HepG2 (cell line): ENCODE data around the gene MYH7B. TPM values are rescaled to one million over a fixed set of nuclear protein-coding genes. Genes with fewer than 3 reads are reported as not detected.

Experiments used
- NBN ChIP-seq: fragments of 450-650 bp; conservative IDR thresholded peaks from 2 replicates; pipeline ENCODE4 v1.6.1; 2017
- RXRB ChIP-seq: IDR thresholded peaks from 2 replicates; pipeline ENCODE4 v1.6.1; 2016; ENCODE audit warnings: borderline replicate concordance, missing genetic modification reagents, missing compliant biosample characterization
- YY1 ChIP-seq: IDR thresholded peaks from 2 replicates; pipeline ENCODE4 v1.6.1; 2011; ENCODE audit warnings: low read length, low read depth, moderate library complexity, mild to moderate bottlenecking; ENCODE audit not compliant: insufficient read depth, insufficient replicate concordance
- ZBTB4 ChIP-seq: sonication (generic); formaldehyde crosslinking; IDR thresholded peaks from 2 replicates; pipeline ENCODE4 v1.4.0; 2020; ENCODE audit warnings: missing genetic modification reagents, mild to moderate bottlenecking, borderline replicate concordance
- ZFP82 ChIP-seq: sonication (generic); formaldehyde crosslinking; IDR thresholded peaks from 2 replicates; pipeline ENCODE4 v1.5.1; 2020; ENCODE audit warnings: mild to moderate bottlenecking, missing genetic modification reagents, borderline replicate concordance
- ZNF446 ChIP-seq: sonication (generic); formaldehyde crosslinking; IDR thresholded peaks from 2 replicates; pipeline ENCODE4 v1.5.0; 2020; ENCODE audit warnings: mild to moderate bottlenecking, missing genetic modification reagents
- polyA plus RNA-seq, 8 experiments: library from polyadenylated mRNA; depleted of rRNA in 3 of 8; stranded (reverse) in 7 of 8; unstranded in 1 of 8; fragments of >200 nt; fragmentation: Illumina TruSeq in 4 of 8; extraction: Trizol in 4 of 8; gene quantifications; 2 replicates each; pipeline versions ENCODE4 v1.2.1 to v1.2.3, GENCODE V29; 2011 to 2016; ENCODE audit warnings: low read depth in 4 of 8, missing spikeins in 1 of 8, mixed read lengths in 1 of 8; ENCODE audit not compliant: insufficient read depth in 1 of 8
- total RNA-seq, 5 experiments: library from RNA; depleted of rRNA; stranded (reverse); fragments of >200 nt; fragmentation: Illumina TruSeq; extraction: Trizol; gene quantifications; 2 replicates each; pipeline ENCODE4 v1.2.3, GENCODE V29; 2016; ENCODE audit warnings: low read depth in 1 of 5
- TF ChIP-seq, protein P1 (sequence below): sonication (generic); formaldehyde crosslinking; IDR thresholded peaks from 2 replicates; pipeline ENCODE4 v1.5.0; 2020; ENCODE audit warnings: mild to moderate bottlenecking, missing genetic modification reagents, moderate library complexity
- TF ChIP-seq, protein P2 (sequence below): IDR thresholded peaks from 2 replicates; pipeline ENCODE4 v1.6.1; 2016; ENCODE audit warnings: low read depth, borderline replicate concordance
- TF ChIP-seq, protein P3 (sequence below): sonication (generic); formaldehyde crosslinking; IDR thresholded peaks from 2 replicates; pipeline ENCODE4 v1.8.0; 2022; ENCODE audit warnings: low read depth, missing genetic modification reagents
- TF ChIP-seq, protein P4 (sequence below): IDR thresholded peaks from 2 replicates; pipeline ENCODE4 v1.6.1; 2016; ENCODE audit warnings: low read depth
- TF ChIP-seq, protein P5 (sequence below): sonication (generic); formaldehyde crosslinking; IDR thresholded peaks from 2 replicates; pipeline ENCODE4 v1.4.0; 2020; ENCODE audit warnings: mild to moderate bottlenecking, missing genetic modification reagents

The MYH7B gene
- total and polyA plus RNA-seq, 2 of the 13 experiments (the other 11 are each of a cell fraction or from before 2014, with no cell fraction given) = 0.05 to 0.20 TPM

- TF ChIP-seq, protein P1, sequence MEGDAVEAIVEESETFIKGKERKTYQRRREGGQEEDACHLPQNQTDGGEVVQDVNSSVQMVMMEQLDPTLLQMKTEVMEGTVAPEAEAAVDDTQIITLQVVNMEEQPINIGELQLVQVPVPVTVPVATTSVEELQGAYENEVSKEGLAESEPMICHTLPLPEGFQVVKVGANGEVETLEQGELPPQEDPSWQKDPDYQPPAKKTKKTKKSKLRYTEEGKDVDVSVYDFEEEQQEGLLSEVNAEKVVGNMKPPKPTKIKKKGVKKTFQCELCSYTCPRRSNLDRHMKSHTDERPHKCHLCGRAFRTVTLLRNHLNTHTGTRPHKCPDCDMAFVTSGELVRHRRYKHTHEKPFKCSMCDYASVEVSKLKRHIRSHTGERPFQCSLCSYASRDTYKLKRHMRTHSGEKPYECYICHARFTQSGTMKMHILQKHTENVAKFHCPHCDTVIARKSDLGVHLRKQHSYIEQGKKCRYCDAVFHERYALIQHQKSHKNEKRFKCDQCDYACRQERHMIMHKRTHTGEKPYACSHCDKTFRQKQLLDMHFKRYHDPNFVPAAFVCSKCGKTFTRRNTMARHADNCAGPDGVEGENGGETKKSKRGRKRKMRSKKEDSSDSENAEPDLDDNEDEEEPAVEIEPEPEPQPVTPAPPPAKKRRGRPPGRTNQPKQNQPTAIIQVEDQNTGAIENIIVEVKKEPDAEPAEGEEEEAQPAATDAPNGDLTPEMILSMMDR (CRISPR knock-in tag) = peak; percentile 39
- TF ChIP-seq, protein P2, sequence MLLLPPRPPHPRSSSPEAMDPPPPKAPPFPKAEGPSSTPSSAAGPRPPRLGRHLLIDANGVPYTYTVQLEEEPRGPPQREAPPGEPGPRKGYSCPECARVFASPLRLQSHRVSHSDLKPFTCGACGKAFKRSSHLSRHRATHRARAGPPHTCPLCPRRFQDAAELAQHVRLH (CRISPR knock-in tag) = no peak
- no peak for TF ChIP-seq RXRB
- TF ChIP-seq NBN = no peak
- TF ChIP-seq, protein P3, sequence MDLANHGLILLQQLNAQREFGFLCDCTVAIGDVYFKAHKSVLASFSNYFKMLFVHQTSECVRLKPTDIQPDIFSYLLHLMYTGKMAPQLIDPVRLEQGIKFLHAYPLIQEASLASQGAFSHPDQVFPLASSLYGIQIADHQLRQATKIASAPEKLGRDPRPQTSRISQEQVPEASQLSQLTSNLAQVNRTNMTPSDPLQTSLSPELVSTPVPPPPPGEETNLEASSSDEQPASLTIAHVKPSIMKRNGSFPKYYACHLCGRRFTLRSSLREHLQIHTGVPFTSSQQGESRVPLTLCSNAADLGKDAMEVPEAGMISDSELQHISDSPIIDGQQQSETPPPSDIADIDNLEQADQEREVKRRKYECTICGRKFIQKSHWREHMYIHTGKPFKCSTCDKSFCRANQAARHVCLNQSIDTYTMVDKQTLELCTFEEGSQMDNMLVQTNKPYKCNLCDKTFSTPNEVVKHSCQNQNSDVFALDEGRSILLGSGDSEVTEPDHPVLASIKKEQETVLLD (CRISPR knock-in tag) = no peak
- no peak for TF ChIP-seq ZBTB4
- TF ChIP-seq ZNF446 = no peak
- TF ChIP-seq, protein P4, sequence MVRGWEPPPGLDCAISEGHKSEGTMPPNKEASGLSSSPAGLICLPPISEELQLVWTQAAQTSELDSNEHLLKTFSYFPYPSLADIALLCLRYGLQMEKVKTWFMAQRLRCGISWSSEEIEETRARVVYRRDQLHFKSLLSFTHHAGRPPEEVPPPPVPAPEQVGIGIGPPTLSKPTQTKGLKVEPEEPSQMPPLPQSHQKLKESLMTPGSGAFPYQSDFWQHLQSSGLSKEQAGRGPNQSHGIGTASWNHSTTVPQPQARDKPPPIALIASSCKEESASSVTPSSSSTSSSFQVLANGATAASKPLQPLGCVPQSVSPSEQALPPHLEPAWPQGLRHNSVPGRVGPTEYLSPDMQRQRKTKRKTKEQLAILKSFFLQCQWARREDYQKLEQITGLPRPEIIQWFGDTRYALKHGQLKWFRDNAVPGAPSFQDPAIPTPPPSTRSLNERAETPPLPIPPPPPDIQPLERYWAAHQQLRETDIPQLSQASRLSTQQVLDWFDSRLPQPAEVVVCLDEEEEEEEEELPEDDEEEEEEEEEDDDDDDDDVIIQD (CRISPR knock-in tag) = no peak
- TF ChIP-seq YY1 = no peak
- no peak for TF ChIP-seq ZFP82
- TF ChIP-seq, protein P5, sequence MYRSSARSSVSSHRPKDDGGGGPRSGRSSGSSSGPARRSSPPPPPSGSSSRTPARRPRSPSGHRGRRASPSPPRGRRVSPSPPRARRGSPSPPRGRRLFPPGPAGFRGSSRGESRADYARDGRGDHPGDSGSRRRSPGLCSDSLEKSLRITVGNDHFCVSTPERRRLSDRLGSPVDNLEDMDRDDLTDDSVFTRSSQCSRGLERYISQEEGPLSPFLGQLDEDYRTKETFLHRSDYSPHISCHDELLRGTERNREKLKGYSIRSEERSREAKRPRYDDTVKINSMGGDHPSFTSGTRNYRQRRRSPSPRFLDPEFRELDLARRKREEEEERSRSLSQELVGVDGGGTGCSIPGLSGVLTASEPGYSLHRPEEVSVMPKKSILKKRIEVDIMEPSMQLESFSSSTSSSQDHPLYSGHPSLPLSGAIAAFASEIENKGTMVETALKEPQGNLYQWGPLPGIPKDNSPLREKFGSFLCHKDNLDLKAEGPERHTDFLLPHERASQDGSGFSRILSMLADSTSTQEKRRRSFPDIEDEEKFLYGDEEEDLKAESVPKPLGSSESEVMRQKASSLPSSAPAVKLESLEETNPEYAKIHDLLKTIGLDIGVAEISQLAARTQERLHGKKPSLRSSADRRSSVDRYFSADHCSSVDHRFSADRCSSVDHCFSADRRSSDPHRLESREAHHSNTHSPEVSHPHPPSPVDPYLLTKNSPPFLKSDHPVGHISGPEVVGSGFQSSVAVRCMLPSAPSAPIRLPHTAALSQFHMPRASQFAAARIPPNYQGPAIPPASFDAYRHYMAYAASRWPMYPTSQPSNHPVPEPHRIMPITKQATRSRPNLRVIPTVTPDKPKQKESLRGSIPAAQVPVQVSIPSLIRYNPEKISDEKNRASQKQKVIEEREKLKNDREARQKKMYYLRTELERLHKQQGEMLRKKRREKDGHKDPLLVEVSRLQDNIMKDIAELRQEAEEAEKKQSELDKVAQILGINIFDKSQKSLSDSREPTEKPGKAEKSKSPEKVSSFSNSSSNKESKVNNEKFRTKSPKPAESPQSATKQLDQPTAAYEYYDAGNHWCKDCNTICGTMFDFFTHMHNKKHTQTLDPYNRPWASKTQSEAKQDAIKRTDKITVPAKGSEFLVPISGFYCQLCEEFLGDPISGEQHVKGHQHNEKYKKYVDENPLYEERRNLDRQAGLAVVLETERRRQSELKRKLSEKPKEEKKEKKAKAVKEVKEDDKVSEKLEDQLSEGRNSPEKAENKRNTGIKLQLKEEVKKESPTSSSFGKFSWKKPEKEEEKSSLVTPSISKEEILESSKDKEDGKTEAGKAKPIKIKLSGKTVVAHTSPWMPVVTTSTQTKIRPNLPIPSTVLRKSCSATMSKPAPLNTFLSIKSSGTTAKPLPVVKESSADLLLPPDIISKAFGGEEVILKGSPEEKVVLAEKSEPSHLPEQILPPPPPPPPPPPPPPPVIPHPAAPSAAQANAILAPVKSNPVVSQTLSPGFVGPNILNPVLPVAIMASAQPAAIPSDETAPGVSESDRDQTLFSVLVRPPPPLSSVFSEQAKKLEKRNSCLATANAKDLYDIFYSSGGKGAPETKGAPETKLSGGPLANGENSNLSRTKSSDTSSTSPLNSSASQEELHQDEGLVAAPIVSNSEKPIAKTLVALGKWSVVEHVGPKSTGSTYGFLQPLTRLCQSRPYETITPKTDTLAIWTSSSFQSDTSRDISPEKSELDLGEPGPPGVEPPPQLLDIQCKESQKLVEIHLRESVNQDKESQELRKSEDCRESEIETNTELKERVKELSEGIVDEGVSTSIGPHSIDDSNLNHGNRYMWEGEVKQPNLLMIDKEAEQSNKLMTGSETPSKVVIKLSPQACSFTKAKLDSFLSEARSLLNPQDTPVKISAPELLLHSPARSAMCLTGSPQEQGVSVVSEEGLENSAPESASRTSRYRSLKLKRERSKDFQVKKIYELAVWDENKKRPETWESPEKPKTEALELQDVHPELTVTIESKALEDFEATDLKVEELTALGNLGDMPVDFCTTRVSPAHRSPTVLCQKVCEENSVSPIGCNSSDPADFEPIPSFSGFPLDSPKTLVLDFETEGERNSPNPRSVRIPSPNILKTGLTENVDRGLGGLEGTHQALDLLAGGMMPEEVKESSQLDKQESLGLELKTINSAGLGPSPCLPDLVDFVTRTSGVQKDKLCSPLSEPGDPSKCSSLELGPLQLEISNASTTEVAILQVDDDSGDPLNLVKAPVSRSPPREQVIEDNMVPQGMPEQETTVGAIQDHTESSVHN (CRISPR knock-in tag) = no peak
Observed at GRCh38 chr20:34998331-34998950, 42.8 kb downstream of the MYH7B start (continued).
